T follicular helper cell (primary cell): ENCODE data around the gene NAT8L.

ENCODE experiments used
- DNase-seq: peaks from one replicate; pipeline ENCODE4 v3.0.0-alpha.2; 2020; ENCODE audit warnings: low read depth

NAT8L gene

DNA sequence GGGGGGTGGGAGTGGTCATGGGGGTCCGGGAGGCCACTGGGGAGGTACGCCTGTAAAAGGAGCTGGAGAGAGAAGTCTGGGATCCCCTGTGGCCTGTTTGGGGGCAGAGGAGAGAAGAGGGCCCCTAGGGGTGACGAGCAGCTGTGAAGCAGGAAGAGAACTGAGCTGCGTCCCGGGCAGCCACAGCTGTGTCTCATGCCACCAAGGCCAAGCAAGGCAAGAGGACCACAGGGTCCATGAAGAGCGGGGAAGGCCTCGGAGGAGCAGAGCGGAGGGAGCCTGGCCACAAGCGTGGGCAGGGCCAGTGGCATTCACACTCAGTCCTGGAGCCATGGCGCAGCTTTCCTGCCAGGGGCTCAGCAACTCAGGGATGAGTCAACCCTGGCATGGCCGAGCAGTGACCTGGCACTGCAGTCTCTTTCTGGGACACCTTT is 13.6 kb upstream of the NAT8L start:
- DNase-seq: no peak

- no peak for DNase-seq
These were observed 12.8 kb upstream of the NAT8L start for GRCh38 chr4:2046031-2046961.

DNA sequence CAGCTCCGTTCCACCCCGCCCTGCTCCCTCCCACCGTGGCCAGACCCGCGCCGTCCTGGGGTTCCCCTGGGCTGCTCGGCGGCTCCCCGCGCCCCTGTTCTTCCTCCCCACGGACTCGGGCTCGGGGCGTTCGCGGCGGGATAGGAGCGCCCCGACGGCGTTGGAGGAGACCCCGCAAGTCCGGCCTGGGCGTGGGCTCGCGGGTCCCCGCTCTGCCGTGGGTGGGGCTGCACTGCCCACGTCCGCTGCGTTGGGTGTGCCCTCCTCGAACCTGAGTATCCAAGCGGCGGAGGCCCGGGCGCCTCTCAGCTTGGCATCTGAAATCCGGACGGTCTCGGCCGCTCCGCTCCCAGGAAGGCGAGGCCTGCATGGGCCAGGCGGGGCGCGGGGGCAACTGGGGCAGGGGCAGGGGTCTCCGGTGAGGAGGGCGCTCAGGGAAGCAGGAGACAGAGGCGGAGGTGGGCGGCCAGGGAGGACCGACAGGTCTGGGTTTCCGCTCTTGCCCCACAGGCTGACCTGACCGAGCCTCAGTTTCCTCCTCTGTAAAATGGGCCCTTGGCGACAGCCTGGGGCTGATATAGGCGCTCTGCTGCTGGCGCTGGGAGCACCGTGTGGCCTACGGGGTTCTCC is 12.0 kb upstream of the NAT8L start:
- DNase-seq: no peak

GRCh38 chr4:2047781-2048581 is 11.1 kb upstream of the NAT8L start:
- no peak for DNase-seq

GRCh38 chr4:2048831-2049230 is 10.3 kb upstream of the NAT8L start:
- no peak for DNase-seq

GRCh38 chr4:2049381-2049780 is 9.7 kb upstream of the NAT8L start:
- no peak for DNase-seq

DNA sequence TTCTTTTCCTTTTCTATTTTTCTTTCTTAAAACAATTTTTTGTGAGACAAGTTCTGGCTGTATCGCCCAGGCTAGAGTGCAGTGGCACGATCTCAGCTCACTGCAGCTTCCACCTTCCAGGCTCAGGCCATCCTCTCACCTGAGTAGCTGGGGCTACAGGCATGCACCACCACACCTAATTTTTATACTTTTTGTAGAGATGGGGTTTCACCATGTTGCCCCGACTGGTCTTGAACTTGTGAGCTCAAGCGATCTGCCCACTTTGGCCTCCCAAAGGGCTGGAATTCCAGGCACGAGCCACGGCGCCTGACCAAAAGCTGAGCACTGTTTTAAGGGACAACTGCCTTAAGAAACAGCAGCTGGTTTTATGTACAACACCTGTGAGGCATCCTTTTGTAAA is 9.3 kb upstream of the NAT8L start:
- no peak for DNase-seq

DNA sequence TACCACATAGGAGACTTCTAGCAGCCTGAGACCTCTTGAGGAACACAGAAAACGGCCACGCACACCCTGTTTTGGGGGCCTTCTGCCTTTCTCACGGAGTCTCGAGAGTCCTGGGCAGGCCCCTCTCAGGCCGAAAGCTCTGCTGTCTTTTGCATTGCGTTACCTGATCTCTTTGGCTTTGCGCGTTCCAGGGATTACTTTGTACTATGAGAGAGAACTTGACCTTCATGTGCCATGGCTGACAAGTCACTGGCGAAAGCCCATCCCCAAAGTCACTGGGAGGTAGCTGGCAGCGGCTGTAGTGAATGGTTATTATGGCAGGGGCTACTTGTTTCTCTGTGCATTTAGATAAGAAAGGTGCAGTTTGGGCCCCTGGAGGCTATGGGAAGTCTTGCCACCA is 8.0 kb upstream of the NAT8L start:
- DNase-seq: no peak

DNA sequence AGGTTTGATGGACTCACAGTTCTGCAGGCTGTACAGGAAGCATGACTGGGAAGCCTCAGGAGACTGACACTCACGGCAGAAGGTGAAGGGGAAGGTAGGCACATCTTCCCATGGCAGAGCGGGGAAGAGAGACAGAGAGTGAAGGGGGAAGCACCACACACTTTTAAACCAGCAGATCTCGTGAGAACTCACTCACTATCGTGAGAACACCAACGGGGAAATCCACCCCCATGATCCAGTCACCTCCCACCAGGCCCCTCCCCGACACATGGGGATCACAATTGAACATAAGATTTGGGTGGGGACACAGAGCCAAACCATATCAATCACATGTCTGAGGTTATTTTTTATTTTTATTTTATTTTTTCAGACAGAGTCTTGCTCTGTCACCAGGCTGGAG is 4.9 kb upstream of the NAT8L start:
- DNase-seq: no peak

GRCh38 chr4:2057382-2058065 is 1.6 kb upstream of the NAT8L start:
- no peak for DNase-seq

DNA sequence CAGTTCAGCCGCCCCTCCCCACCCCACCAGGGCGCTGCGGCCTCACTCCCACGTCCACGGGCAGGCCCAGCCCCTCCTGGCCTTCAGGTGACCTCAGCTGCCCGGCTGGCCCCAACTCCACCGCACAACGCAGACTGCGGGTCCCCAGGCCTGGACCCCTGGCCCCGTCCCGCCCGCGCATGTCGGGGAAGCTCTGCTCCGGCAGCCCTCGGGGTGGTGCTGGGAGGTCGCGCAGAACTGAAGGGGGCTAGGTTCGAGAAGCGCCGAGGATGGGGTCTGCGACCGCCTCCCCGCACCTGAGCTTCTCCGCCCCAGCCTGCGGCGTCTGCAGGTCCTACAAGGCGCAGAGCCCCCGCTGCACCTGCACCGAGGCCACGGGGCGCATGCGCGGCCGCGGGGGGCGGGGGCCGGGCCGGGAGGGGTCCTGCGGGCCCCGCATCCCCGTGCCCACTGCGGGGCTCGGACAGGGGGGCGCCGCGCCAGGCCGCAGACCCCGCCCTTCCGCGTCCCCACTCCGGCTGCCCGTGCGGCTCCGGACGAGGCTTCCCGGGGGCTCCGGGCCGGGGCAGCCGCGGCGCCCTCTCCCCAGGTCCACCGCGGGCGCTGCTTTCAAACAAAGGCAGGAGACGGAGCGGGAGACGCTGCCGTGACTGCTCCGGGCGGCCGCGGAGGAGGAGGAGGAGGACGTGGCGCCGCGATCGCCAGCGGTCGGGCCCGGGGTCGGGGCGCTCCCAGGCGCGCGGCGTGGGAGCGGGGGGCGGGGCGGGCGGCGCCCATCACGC is 672 bp upstream of the NAT8L start:
- no peak for DNase-seq

DNA sequence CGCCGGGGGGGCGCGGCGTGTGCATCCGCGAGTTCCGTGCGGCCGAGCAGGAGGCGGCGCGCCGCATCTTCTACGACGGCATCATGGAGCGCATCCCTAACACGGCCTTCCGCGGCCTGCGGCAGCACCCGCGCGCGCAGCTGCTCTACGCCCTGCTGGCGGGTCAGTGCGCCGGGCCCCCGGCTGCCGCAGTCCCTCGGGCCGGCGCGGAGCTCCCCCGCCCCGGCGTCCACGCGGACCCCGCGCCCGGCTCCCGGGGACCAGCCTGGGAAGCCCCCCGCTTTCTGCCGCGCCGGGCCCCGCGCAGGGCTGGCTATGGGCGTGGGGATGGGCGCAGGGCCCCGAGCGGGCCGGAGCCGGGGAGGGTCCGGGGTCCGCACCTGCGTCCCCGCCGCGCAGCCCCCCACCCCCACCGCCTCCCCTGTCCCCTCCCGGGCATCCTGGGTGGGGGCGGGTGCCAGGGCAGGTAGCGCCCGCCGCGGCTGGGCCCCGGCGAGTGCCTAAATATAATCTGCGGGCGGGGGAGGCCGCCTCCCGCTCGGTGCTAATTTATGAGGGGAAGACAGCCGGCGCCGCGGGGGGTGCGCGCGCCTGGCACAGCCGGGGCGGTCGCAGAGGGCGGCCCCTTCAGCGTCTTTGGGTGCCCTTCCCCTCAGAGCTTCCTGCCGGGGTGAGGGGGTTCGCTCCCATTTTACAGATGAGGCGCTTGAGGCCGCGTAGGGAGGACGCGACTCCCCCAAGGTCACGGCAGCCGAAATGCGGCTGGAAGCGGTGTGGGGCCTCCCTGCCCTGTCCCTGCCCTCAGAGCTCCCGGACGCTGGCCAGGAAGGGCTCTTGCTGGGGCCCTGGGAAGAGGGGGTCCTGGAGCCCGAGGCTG is 837 bp downstream of the NAT8L start:
- no peak for DNase-seq

DNA sequence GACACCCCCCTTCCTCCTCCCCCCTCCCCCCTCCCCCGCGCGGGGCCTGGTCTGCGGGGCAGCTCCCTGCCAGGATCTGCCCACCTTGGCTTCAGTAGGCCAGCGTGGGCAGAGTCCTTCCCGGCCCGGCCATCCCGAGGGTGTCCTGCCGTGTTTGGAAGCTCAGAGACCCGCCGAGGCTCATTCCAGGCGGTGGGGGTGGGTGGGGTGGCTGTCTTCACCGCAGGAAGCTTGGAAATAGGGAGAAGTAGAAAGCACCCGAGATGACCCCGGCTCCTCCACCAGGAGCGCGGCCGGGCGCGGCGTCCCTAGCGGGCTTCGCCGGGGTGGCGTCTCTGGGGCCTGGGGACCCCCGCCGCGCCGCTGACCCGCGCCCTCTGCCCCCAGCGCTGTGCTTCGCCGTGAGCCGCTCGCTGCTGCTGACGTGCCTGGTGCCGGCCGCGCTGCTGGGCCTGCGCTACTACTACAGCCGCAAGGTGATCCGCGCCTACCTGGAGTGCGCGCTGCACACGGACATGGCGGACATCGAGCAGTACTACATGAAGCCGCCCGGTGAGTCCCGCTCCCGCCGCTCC is 1.6 kb downstream of the NAT8L start:
- DNase-seq: no peak

DNA sequence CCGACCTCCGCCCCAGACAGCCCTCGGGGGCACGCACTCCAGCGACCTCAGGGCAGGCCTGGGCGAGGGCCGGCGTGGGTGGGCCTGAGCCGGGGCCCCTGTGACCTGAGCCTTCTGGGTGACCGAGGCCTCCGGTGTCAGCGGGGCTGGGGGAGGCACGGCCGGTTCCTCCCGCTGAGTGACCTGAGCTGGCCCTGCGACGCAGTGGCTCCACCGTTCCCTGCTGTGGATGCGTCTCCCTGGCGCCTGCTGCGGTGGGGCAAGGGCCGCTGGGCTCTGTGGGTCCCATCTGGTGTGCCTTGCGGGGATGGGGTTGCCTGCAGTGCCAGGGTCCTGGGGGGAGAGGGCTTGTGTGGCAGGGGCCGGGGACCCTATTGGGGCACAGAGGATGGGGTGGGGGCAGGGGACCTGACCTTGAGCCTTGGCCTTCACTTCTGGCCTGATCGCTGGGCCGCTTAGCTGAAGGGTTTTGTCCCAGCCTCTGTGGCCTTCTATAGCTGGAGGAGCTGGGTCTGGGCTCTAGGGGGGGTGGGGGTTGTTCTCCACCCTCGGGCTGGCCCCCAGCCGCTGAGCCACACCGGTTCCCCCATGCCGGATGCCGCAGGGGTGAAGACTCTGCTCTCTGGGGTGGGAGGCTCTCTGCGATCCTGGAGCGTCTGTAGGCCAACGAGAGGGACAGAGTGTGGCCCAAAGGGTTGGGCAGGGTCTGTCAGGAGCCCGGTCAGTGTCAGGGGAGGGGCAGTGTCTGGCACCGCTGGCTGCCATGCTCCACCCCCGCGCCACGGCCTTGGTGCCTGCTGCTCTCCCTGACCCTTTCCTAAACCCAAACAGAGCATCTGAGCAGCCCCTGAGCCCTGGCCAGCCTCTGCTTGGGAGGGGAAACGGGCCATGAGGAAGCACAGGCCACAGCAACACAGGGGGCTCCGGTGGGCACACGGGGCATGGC is 2.3 kb downstream of the NAT8L start:
- DNase-seq: no peak

DNA sequence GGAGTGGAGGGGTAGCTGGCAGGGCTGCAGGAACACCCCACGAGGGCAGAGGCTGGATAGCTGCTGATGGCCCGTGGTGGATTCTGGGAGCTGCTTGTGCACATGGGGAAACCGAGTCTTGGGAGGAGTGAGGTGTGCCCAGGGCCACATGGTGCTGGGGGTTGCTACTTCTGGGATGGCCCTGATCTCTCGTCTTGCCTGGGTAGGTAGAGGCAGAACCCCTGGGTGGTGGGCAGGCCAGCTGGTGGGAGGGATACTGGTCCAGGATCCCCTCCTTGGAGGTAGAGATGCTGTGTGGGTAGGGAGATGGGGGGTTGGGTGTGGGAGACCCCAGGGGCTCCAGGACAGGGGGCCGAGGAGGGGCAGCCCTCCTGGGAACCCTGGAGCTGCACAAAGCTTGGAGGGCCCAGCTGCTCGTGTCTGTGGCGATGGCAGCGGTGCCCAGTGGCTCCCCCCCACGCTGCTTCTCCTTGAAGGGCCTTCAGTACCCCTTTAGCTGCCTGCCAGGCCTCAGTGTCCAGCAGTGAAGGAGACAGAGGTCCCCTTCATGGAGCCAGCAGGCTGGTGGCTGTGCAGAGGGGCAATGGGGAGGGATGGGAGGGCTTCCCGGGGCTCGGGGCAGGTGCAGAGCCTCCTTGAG is 3.2 kb downstream of the NAT8L start:
- DNase-seq: no peak

- no peak for DNase-seq
These were observed 3.8 kb downstream of the NAT8L start for GRCh38 chr4:2062808-2063524.

DNA sequence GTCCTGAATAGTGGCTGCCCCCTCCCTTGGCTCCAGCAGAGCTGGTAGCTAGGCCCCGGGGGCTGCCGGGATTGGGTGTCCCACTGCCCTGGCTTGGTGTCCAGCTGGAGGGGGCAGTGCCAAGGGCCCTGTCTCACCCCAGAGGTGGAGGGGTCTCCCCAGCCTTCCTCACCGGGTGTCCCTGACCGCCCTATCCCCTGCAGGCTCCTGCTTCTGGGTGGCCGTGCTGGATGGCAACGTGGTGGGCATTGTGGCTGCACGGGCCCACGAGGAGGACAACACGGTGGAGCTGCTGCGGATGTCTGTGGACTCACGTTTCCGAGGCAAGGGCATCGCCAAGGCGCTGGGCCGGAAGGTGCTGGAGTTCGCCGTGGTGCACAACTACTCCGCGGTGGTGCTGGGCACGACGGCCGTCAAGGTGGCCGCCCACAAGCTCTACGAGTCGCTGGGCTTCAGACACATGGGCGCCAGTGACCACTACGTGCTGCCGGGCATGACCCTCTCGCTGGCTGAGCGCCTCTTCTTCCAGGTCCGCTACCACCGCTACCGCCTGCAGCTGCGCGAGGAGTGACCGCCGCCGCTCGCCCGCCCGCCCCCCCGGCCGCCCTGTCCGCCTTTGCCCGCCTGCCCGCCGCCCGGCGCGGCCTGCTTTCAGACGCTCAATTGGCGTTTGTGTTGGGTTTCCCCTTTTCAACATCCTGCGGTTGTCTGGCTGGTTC is 4.6 kb downstream of the NAT8L start:
- no peak for DNase-seq
